Measurements from ENCODE around the gene ANO10.

Gene ANO10

DNA sequence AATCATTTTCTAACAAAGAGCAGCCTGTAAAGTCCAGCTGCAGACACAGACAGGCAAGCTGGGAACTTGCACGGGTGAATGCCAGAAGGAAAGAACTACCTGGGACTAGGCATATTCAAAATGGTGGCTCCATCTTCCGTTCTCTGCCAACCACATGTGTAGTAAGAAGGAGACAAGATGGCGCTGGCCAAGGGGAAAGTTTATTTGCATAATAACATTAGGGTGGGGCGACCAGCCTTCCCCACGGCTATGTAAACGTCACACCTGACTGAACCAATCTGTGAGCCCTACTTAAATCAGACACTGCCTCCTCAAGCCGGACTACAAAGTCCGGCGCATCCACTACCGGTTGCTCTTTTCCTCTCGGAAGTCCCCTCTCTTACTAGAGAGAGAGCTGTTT, 204.7 kb downstream of the ANO10 start:
- no peak for DNase-seq (ENCODE audit: low read depth in 2 of 2)

DNA sequence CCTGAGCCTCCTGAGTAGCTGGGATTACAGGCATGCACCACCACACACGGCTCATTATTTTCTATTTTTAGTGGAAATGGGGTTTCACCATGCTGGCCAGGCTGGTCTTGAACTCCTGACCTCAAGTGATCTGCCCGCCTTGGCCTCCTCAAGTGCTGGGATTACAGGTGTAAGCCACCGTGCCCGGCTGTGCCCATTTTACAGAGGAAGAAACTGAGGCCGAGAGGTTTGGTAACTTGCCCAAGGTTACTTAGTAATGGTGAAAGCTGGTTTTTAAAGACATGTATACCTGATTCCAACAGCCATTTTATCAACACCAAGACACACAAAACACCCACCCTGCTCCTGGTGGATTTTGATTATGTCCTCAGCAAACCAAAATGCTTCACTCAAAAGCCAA, 206.7 kb downstream of the ANO10 start:
- DNase-seq (ENCODE audit: low read depth in 2 of 2), result no peak

DNA sequence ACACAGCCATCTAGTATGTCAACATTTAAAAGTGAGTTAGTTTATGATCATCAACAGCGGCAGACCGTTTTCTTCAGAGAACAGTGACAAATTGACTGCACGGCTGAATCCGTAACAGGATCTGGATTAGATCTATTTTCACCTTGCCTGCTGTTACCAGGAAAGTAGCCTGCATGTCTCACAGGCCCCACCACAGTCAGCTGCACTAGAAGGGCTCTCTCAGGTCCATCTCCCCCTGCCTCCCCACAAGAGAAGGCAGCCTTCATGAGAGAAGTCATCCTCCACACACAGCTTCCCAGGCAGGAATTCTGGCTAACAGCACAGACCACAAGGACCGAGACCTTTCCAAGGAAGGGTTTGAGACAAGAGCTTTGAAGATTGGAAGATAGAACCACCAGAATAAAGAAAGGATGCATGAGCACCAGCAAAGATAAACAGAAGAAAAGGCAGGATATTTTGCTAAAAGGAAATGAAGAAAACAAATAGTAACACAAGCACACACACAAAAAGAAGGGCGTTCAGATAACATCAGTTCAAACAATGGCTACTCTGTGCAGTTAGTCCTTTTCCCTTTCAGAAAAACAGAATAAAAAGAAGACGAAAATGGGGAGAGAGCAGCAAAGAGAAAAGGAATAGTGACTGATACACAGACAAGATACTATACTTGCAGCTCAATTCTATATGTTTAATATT, 208.0 kb downstream of the ANO10 start:
- no peak for DNase-seq (ENCODE audit: low read depth in 2 of 2)

DNA sequence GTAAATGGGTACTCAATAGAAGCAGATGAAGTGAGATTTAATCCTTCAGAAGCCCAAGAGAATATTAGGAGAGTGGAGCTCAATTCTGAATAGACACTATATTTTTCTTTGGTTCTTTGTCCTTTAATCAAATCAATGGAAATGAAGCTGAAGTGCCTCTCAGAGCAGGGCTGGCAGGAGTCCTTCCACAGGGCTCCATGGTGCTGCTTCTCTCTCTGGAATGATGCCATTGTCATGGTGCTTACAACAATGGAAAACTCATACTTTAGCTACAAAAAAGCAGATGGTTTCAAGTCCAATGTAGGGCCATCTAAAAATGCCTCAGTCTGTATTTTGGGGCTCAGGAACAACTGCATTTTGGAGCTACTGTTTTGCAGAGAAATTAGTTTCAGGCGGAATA, 210.4 kb downstream of the ANO10 start:
- DNase-seq (ENCODE audit: low read depth in 2 of 2), result no peak

DNA sequence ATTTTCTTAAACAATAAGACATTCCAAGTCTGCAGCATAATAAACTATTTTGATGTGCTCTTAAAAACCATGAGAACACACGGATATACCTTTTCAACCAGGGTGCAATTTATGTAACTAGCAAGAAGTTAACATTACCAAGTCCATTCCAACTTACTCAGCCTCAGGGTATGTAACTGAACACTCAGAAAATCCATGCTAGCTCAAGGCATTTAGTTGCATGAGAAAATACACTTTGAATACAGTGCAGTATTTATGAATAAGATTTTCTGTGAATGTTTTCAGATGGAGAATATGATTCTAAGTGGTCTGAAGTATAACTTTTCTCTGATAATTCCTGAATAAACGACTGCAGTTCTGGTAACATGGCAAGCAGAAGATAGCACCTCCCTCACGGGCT, 211.2 kb downstream of the ANO10 start:
- DNase-seq (ENCODE audit: low read depth in 2 of 2), result no peak

GRCh38 chr3:43409506-43409905, 212.3 kb downstream of the ANO10 start:
- DNase-seq (ENCODE audit: low read depth in 2 of 2), result no peak

GRCh38 chr3:43406643-43407023, 215.2 kb downstream of the ANO10 start:
- no peak for DNase-seq (ENCODE audit: low read depth in 2 of 2)

DNA sequence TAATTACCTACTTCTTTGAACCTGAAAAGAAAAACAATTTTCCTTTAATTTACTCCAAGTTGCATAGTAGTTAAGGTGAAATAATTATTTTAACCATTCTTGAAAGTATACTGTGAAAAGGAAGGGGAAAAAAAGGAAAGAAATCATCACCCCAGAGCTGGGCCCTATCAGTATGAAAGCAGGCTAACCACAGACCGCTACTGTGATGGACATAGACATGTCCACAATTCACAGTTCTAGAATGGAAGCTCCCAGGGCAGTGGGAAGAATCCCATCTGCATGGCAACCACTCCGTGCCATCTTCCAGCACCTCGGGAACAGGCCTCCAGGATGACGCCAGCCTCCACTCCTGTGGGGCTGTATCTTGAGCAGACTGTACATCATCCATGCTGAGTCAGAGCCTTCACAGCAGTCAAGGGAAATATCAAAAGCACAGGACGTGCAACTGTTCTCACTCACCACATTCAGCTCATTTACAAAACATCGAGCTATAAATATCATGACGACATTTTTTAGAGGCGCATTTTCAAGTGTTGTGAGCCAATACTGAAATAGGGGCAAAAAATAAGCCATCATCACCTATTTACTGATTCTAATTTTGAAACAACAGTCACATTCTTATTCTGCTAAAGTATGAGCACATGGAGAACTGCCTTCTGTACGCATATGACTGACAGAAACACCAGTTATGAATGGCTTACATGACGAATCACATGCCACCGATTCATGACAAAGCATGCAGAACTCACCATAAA, 215.7 kb downstream of the ANO10 start:
- DNase-seq (ENCODE audit: low read depth in 2 of 2), result no peak

- no peak for DNase-seq (ENCODE audit: low read depth in 2 of 2)
Observed at GRCh38 chr3:43400781-43401730, 220.8 kb downstream of the ANO10 start.

DNA sequence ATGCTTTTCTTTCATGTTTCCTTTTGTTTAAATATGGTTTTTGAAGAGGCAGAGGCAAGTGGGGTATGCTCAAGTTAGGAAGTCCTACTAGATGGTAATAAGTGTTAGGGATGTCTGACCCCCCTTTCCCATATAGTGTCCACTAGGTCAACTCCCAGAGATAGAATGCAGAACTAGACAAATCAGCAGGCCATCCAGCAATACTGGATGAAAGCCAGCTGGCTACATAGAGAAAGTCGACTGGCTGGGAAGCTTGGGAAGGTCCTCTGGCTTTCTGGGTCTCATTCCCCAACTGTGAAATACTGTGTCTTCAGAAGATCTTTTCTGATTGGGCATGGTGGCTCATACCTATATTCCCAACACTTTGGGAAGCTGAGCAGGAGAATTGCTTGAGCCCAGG, 221.6 kb downstream of the ANO10 start:
- no peak for DNase-seq (ENCODE audit: low read depth in 2 of 2)

DNA sequence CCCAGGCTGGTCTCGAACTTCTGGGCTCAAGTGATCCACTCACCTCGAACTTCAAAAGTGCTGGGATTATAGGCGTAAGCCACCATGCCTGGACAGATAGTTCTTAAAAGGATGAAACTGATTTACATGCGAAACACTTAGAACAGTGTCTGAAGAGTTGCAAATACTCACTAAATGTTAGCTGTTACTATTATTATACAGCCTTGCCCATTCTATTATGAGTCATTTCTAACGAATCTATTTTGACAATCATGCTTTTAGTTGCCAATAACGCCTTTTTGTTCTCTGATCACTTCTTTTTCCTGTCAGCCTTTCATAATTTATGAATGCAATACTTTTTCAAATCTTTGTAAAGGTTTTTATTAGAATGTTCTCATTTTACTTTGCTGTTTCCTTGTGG, 222.8 kb downstream of the ANO10 start:
- no peak for DNase-seq (ENCODE audit: low read depth in 2 of 2)

DNA sequence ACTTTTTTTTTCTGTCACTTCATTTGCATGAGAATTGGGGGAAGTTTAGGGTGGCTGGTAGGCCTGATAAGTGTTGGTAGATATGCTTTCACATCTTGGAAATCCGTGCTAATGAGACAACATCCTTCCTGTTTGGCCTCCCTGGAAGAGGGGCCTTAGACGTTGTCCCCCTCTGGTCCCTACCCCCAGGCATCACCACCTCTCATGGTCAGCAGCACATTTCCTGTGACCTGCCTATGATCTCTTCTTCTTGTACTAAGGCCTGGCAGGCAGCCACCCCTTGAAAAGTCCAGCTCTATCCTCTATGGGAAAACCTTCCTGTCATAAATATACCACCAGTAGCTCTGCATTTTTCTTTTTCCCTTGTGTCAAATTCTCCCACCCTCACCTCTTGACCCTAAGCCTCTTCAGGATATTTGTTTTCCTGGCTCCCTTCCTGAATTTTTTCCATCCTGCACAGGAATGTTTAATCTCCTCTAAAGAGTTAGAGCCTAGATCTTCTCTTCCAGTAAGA, 227.7 kb downstream of the ANO10 start:
- no peak for DNase-seq (ENCODE audit: low read depth in 2 of 2)

- no peak for DNase-seq (ENCODE audit: low read depth in 2 of 2)
Observed at GRCh38 chr3:43391621-43392020, 230.2 kb downstream of the ANO10 start.

DNA sequence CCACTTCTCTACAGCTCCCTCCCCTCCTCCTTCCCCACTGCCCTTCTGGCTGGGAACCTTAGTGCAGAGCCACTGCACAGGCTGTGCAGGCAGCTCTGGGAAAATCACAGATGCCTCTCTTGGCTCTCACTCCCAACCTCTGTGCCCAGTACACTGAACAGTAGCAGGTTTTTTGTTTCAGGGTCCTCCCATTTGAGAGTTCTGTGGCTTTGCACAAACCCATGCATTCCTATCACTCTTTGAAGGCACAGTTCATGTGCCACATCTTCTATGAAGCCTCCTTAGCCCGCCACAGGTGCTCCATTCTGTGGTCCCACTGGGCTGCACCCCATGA, 231.6 kb downstream of the ANO10 start:
- DNase-seq (ENCODE audit: low read depth in 2 of 2), result no peak

GRCh38 chr3:43389388-43390254, 232.2 kb downstream of the ANO10 start:
- peak; percentile 42 to 52 for DNase-seq (ENCODE audit: low read depth in 2 of 2)

GRCh38 chr3:43388915-43389314, 232.9 kb downstream of the ANO10 start:
- DNase-seq (ENCODE audit: low read depth in 2 of 2), result no peak

GRCh38 chr3:43388175-43388574, 233.6 kb downstream of the ANO10 start:
- DNase-seq (ENCODE audit: low read depth in 2 of 2), result no peak

DNA sequence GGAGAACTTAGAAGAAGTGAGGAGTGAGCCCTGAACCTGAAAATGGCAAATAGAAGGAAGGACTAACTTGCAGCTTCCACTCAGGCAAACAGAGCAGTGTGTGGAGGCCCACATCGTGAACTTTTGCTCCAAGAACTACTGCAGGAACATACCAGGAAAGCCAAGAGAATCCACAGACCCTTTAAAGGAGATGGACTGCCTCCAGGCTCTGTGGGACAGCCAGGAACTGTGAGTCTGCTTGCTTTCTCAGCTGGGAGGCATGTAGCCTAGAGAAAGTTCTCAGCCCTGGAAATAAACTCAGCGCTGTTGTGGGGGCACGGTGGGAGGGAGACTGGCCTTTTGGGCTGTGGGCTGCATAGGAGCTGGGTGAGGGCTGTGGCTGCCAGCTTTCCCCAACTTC, 242.5 kb downstream of the ANO10 start:
- no peak for DNase-seq (ENCODE audit: low read depth in 2 of 2)

DNA sequence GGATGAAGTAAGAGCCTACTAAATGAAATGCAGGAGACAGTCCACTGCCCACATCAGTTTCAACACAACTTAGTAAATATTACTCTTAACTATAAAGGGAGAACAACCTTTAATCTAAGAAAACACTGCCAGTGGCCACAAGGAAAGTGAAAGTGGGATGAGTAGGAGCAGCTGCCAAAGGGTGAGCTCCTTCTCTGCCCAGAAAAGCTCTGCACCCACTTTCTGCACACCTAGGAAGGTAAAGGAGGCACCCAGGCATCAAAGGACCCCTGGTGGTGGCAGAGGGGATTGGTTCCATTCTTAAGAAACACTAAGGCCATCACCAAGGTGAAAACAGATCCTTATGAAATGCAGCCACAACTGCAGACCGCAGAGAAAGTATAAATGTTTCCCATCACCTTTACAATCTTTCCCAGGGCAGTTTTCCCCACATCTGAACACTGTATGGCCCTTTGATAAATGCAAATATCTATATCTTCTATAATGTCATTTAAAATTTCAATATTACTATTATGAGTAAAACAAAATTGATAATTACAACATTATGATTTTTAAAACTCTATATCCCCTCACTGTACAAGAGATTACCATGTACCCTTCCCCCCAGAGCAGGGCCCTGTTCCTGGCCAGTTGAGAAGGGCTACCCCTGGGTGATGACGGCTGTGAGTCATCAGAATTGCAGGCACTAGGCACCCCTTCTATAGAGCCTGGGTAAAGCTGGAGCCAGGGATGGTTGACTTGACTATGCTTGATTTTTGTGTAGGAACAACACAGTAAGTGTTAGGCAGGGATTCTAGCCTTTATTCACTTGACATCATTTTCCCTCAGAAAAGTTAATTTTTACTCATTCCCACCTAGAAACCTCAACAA, 243.5 kb downstream of the ANO10 start:
- peak; percentile 26 to 53 for DNase-seq (ENCODE audit: low read depth in 2 of 2)

- DNase-seq (ENCODE audit: low read depth in 2 of 2), result no peak
Observed at GRCh38 chr3:43373560-43373928, 248.3 kb downstream of the ANO10 start.

Data from stimulated activated CD8-positive, alpha-beta memory T cell treated with anti-CD3 and anti-CD28 coated beads, Interleukin-15, amount 100 ng/mL, for 4 hours (primary cell).